Neutrophil (primary cell): ENCODE results near the gene LIX1.

Experiments used
- H3K27ac ChIP-seq: fragments of 200-600 bp; sonication (generic); 2 replicates; pipeline ENCODE4 v1.5.1; 2016; ENCODE audit warnings: mild to moderate bottlenecking, moderate library complexity
- H3K27me3 ChIP-seq: fragments of 200-600 bp; sonication (generic); 2 replicates; pipeline ENCODE4 v1.6.0; 2016; ENCODE audit warnings: mild to moderate bottlenecking
- H3K36me3 ChIP-seq: fragments of 200-600 bp; sonication (generic); 2 replicates; pipeline ENCODE4 v1.5.1; 2017
- H3K4me1 ChIP-seq, 2 experiments: fragments of 200-600 bp in 1 of 2; sonication (generic) in 1 of 2; 1 replicate in 1 of 2; 2 replicates in 1 of 2; pipeline versions ENCODE4 v1.5.1 to v1.6.1; 2013 to 2016; ENCODE audit warnings: low read depth in 1 of 2, low read length in 1 of 2, mild to moderate bottlenecking in 1 of 2, moderate library complexity in 1 of 2; ENCODE audit not compliant: control insufficient read depth in 1 of 2, insufficient read depth in 1 of 2
- H3K4me3 ChIP-seq, 2 experiments: fragments of 200-600 bp in 1 of 2; sonication (generic) in 1 of 2; 1 replicate in 1 of 2; 2 replicates in 1 of 2; pipeline ENCODE4 v1.5.1; 2013 to 2016; ENCODE audit warnings: low read depth in 1 of 2, low read length in 1 of 2, mild to moderate bottlenecking in 1 of 2, moderate library complexity in 1 of 2
- H3K9me3 ChIP-seq: fragments of 200-600 bp; sonication (generic); 2 replicates; pipeline ENCODE4 v1.5.1; 2016
- CTCF ChIP-seq: fragments of 200-600 bp; sonication (generic); IDR thresholded peaks from 2 replicates; pipeline ENCODE4 v1.5.1; 2016; ENCODE audit warnings: antibody characterized with exemption

Gene LIX1

GRCh38 chr5:97131921-97132320 is 10.5 kb downstream of the LIX1 start:
- no peaks in the 10 kb centered on the region for H3K4me1 ChIP-seq
- H3K27me3 ChIP-seq = no peaks in the 10 kb centered on the region
- H3K27ac ChIP-seq = no peak overlapping the region
- H3K9me3 ChIP-seq = no peaks in the 10 kb centered on the region
- no peaks in the 10 kb centered on the region for H3K36me3 ChIP-seq
- no peak overlapping the region for H3K4me3 ChIP-seq
- no peak for TF ChIP-seq CTCF

GRCh38 chr5:97131139-97131710 is 11.2 kb downstream of the LIX1 start:
- no peaks in the 10 kb centered on the region for H3K36me3 ChIP-seq
- no peak overlapping the region for H3K4me3 ChIP-seq
- H3K27me3 ChIP-seq = no peaks in the 10 kb centered on the region
- TF ChIP-seq CTCF = no peak
- H3K27ac ChIP-seq = no peak overlapping the region
- no peaks in the 10 kb centered on the region for H3K4me1 ChIP-seq
- no peaks in the 10 kb centered on the region for H3K9me3 ChIP-seq

- Histone ChIP-seq H3K4me3 (no peak overlapping the region), H3K36me3 (no peaks in the 10 kb centered on the region), H3K27ac (no peak overlapping the region), H3K4me1 (no peaks in the 10 kb centered on the region), H3K9me3 (no peaks in the 10 kb centered on the region), H3K27me3 (no peaks in the 10 kb centered on the region)
- TF ChIP-seq CTCF = no peak
These were observed 14.7 kb downstream of the LIX1 start for GRCh38 chr5:97127727-97128126.

- no peak overlapping the region for H3K27ac ChIP-seq
- no peak overlapping the region for H3K4me3 ChIP-seq
- no peaks in the 10 kb centered on the region for H3K9me3 ChIP-seq
- no peaks in the 10 kb centered on the region for H3K4me1 ChIP-seq
- H3K27me3 ChIP-seq = no peaks in the 10 kb centered on the region
- H3K36me3 ChIP-seq = no peaks in the 10 kb centered on the region
- no peak for TF ChIP-seq CTCF
These were observed 17.2 kb downstream of the LIX1 start for GRCh38 chr5:97125125-97125683.

GRCh38 chr5:97124335-97124734 is 18.1 kb downstream of the LIX1 start:
- Histone ChIP-seq H3K9me3 (no peaks in the 10 kb centered on the region), H3K4me3 (no peak overlapping the region), H3K4me1 (no peaks in the 10 kb centered on the region), H3K27me3 (no peaks in the 10 kb centered on the region), H3K36me3 (no peaks in the 10 kb centered on the region), H3K27ac (no peak overlapping the region)
- no peak for TF ChIP-seq CTCF

- Histone ChIP-seq H3K4me1 (no peaks in the 10 kb centered on the region), H3K36me3 (no peaks in the 10 kb centered on the region), H3K9me3 (no peaks in the 10 kb centered on the region), H3K27me3 (no peaks in the 10 kb centered on the region), H3K4me3 (no peak overlapping the region), H3K27ac (no peak overlapping the region)
- no peak for TF ChIP-seq CTCF
These were observed 20.6 kb downstream of the LIX1 start for GRCh38 chr5:97121848-97122247.
